ENCODE measurements around the gene STEAP1B.

The STEAP1B gene

DNA sequence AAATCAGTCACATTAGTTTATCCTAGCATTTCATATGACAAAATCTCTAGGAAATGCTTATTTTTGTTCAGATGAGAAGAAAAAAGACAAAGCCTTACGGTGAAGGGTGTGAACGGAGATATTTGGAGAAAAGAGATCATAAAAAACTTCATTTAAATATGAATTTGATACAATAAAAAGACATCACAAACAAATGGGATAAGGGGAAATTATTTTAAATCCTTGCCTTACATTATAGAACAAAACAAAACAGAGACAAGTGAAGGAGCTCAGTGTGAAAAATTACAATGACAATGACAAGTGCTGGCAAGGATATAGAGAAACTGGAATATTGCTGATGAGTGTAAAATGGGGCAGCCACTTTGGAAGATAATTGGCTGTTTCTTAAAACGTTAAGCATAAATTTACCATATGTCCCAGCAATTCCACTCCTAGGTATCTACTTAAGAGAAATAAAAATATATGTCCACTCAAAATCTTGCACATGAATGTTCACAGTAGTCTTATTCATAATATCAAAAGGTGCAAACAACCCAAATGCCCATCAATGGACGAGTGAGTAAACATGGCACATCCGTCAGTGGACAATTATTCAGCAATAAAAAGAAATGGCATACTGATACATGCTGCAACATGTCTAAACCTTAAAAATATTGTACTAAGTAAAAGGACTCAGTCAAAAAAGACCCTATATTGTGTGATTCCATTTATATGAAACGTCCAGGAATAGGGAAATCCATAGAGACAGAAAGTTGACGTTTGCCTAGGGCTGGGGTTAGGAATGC, 77.0 kb downstream of the STEAP1B start:
- Histone ChIP-seq H2AFZ (ENCODE audit: low read length) (no peak overlapping the region), H3K36me3 (ENCODE audit: insufficient read depth, low read length) (no peaks in the 10 kb centered on the region), H3K4me1 (ENCODE audit: insufficient read depth, low read length, poor library complexity, severe bottlenecking) (peaks cover 8% of the 10 kb centered on the region), H3K27me3 (ENCODE audit: insufficient read depth, low read length, poor library complexity, severe bottlenecking) (no peaks in the 10 kb centered on the region), H3K9ac (ENCODE audit: low read depth, low read length, poor library complexity, severe bottlenecking) (no peak overlapping the region), H4K20me1 (ENCODE audit: insufficient read depth, low read length, poor library complexity, severe bottlenecking) (no peaks in the 10 kb centered on the region), H3K4me3 (ENCODE audit: low read length, poor library complexity, severe bottlenecking) (no peak overlapping the region), H3F3A (ENCODE audit: low read depth) (no peaks in the 10 kb centered on the region), H3K4me2 (ENCODE audit: low read depth, low read length, poor library complexity, severe bottlenecking) (no peak overlapping the region), H3K9me3 (ENCODE audit: insufficient read depth, low read depth, low read length) (no peaks in the 10 kb centered on the region), H3K9me2 (replicated peaks; ENCODE audit: low read depth, low read length) (no peaks in the 10 kb centered on the region), H3K79me2 (ENCODE audit: insufficient read depth, low read length) (no peaks in the 10 kb centered on the region)
- TF ChIP-seq, protein P1, sequence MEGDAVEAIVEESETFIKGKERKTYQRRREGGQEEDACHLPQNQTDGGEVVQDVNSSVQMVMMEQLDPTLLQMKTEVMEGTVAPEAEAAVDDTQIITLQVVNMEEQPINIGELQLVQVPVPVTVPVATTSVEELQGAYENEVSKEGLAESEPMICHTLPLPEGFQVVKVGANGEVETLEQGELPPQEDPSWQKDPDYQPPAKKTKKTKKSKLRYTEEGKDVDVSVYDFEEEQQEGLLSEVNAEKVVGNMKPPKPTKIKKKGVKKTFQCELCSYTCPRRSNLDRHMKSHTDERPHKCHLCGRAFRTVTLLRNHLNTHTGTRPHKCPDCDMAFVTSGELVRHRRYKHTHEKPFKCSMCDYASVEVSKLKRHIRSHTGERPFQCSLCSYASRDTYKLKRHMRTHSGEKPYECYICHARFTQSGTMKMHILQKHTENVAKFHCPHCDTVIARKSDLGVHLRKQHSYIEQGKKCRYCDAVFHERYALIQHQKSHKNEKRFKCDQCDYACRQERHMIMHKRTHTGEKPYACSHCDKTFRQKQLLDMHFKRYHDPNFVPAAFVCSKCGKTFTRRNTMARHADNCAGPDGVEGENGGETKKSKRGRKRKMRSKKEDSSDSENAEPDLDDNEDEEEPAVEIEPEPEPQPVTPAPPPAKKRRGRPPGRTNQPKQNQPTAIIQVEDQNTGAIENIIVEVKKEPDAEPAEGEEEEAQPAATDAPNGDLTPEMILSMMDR (conservative IDR thresholded peaks at IDR 0.05; ENCODE audit: low read length) = no peak
- TF ChIP-seq EZH2phosphoT487 (IDR thresholded peaks at IDR 0.05; ENCODE audit: borderline replicate concordance) = no peak

DNA sequence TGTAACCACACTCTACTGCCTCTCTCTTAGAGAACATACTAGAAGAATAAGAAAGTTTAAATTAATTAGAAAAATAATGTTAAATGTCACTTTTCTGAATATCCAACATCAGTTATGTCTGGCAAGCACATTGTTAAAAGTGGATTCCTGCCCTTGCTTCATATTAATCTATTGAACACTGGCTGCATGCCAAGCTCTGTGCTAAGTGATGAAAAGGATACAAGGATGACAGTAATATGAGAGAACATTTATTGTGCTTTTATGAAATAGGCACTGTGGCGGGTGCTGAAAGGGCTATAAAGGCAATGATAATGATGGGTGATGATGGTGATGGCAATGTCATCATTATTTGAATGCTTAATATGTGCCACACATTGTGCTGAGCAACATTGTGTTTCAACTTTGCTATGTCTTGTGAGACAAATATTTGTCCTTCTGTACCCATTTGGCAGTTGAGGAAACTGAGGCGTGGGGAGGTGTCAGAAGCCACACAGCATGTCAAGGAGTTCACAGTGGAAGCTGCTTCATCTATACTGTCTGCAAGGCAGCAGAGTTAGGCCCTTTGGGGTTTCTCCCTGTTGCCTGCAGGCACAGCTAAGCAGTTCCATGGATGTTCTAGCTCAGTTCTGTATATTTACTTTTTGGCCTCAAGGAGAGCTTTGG, 78.9 kb downstream of the STEAP1B start:
- H3F3A ChIP-seq (ENCODE audit: low read depth) = no peaks in the 10 kb centered on the region
- H3K4me3 ChIP-seq (ENCODE audit: low read length, poor library complexity, severe bottlenecking) = no peak overlapping the region
- no peak overlapping the region for H2AFZ ChIP-seq (ENCODE audit: low read length)
- H3K9ac ChIP-seq (ENCODE audit: low read depth, low read length, poor library complexity, severe bottlenecking) = no peak overlapping the region
- no peaks in the 10 kb centered on the region for H3K27me3 ChIP-seq (ENCODE audit: insufficient read depth, low read length, poor library complexity, severe bottlenecking)
- no peak overlapping the region for H3K4me2 ChIP-seq (ENCODE audit: low read depth, low read length, poor library complexity, severe bottlenecking)
- H4K20me1 ChIP-seq (ENCODE audit: insufficient read depth, low read length, poor library complexity, severe bottlenecking) = no peaks in the 10 kb centered on the region
- no peak for TF ChIP-seq EZH2phosphoT487 (IDR thresholded peaks at IDR 0.05; ENCODE audit: borderline replicate concordance)
- TF ChIP-seq, protein P1 (conservative IDR thresholded peaks at IDR 0.05; ENCODE audit: low read length) = no peak
- no peaks in the 10 kb centered on the region for H3K36me3 ChIP-seq (ENCODE audit: insufficient read depth, low read length)
- no peaks in the 10 kb centered on the region for H3K9me2 ChIP-seq (replicated peaks; ENCODE audit: low read depth, low read length)
- H3K79me2 ChIP-seq (ENCODE audit: insufficient read depth, low read length) = no peaks in the 10 kb centered on the region
- H3K9me3 ChIP-seq (ENCODE audit: insufficient read depth, low read depth, low read length) = no peaks in the 10 kb centered on the region
- H3K4me1 ChIP-seq (ENCODE audit: insufficient read depth, low read length, poor library complexity, severe bottlenecking) = peaks cover 8% of the 10 kb centered on the region

DNA sequence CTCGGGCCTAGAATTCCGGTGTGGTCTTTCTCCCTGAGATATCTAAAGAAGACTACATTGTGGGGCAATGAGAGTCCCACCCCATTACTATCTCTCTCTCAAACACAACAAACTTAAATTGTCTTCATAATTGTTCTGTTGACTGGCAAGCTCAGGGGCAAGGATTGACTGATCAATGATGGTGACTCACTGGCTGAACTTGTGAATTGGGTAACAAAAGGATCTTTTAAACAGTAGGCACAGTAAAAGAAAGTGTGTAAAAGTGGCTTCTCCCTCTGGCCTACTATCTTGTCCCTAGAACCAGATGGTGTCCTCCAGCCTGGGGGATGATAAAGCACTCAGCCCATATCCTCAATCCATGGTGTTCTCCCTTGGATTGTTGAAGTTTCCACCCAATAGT, 80.0 kb downstream of the STEAP1B start:
- no peak for TF ChIP-seq EZH2phosphoT487 (IDR thresholded peaks at IDR 0.05; ENCODE audit: borderline replicate concordance)
- TF ChIP-seq, protein P1 (conservative IDR thresholded peaks at IDR 0.05; ENCODE audit: low read length) = no peak
- no peaks in the 10 kb centered on the region for H4K20me1 ChIP-seq (ENCODE audit: insufficient read depth, low read length, poor library complexity, severe bottlenecking)
- H3K9ac ChIP-seq (ENCODE audit: low read depth, low read length, poor library complexity, severe bottlenecking) = no peak overlapping the region
- H3K9me2 ChIP-seq (replicated peaks; ENCODE audit: low read depth, low read length) = no peaks in the 10 kb centered on the region
- H3K79me2 ChIP-seq (ENCODE audit: insufficient read depth, low read length) = no peaks in the 10 kb centered on the region
- H3K36me3 ChIP-seq (ENCODE audit: insufficient read depth, low read length) = no peaks in the 10 kb centered on the region
- no peaks in the 10 kb centered on the region for H3K9me3 ChIP-seq (ENCODE audit: insufficient read depth, low read depth, low read length)
- no peak overlapping the region for H3K4me2 ChIP-seq (ENCODE audit: low read depth, low read length, poor library complexity, severe bottlenecking)
- no peaks in the 10 kb centered on the region for H3F3A ChIP-seq (ENCODE audit: low read depth)
- no peak overlapping the region for H3K4me3 ChIP-seq (ENCODE audit: low read length, poor library complexity, severe bottlenecking)
- no peaks in the 10 kb centered on the region for H3K27me3 ChIP-seq (ENCODE audit: insufficient read depth, low read length, poor library complexity, severe bottlenecking)
- H2AFZ ChIP-seq (ENCODE audit: low read length) = no peak overlapping the region
- peaks cover under 1% of the 10 kb centered on the region for H3K4me1 ChIP-seq (ENCODE audit: insufficient read depth, low read length, poor library complexity, severe bottlenecking)
